Adipocyte (in vitro differentiated cells): Measurements from ENCODE around the gene EPHA4.

Source experiments
- DNase-seq: peaks from one replicate; pipeline ENCODE4 v3.0.0-alpha.2; 2015; ENCODE audit warnings: low read depth
- H3K27me3 ChIP-seq: replicated peaks from 2 replicates; pipeline ENCODE4 v1.7.0; 2013; ENCODE audit warnings: mild to moderate bottlenecking, low read length, moderate library complexity; ENCODE audit not compliant: control insufficient read depth, insufficient read depth
- H3K36me3 ChIP-seq: 2 replicates; pipeline ENCODE4 v1.7.0; 2013; ENCODE audit warnings: low read length, mild to moderate bottlenecking, moderate library complexity; ENCODE audit not compliant: control insufficient read depth, insufficient read depth, severe bottlenecking
- H3K4me1 ChIP-seq: 2 replicates; pipeline ENCODE4 v1.7.0; 2013; ENCODE audit warnings: mild to moderate bottlenecking, low read length, moderate library complexity; ENCODE audit not compliant: control insufficient read depth, insufficient read depth
- H3K4me3 ChIP-seq: 2 replicates; pipeline ENCODE4 v1.7.0; 2013; ENCODE audit warnings: mild to moderate bottlenecking, low read length, moderate library complexity
- H3K9ac ChIP-seq: 2 replicates; pipeline ENCODE4 v1.7.0; 2013; ENCODE audit warnings: mild to moderate bottlenecking, low read length, moderate library complexity
- H3K9me3 ChIP-seq: 2 replicates; pipeline ENCODE4 v1.7.0; 2013; ENCODE audit warnings: mild to moderate bottlenecking, low read length, moderate library complexity; ENCODE audit not compliant: control insufficient read depth

Gene EPHA4

DNA sequence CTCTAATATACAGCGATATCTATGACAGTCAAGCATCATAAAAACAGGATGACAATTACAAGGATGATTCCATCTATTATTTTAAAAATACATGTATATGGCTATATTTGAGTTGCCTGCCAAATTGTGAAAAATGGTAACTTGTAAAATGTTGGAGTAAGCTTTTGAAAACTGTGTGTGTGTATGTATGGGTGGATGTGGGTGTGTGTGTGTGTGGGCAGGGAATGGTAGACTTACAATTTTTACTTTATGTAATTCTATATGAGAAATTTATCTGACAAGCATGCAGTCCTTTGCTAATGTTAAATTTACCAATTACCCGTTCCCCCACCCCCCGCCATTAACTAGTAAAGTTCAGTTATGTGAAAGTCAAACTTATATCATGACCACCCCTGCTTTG lies 14.0 kb downstream of the EPHA4 start:
- H3K9me3 ChIP-seq, result no peaks in the 10 kb centered on the region
- DNase-seq, result no peak
- H3K9ac ChIP-seq, result no peak overlapping the region
- H3K36me3 ChIP-seq, result peaks cover 2% of the 10 kb centered on the region
- H3K4me1 ChIP-seq, result peaks cover 40% of the 10 kb centered on the region
- no peak overlapping the region for H3K4me3 ChIP-seq
- H3K27me3 ChIP-seq, result no peaks in the 10 kb centered on the region

DNA sequence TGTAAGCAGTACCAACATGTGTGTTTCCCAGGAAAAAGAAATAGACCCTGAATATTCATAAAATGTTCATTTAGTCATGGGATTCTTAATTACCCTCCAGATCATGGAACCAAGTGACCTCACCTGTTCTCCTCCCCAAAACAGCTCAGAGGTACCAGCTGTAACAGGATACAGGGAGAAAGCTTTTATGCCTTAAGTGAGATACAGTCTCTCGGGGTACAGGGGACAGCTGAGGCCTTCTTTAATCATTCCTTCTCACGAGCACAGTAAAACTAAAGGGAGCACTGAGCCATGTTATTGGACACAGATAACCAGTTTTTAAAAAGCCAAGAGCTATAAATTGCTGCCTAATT lies 16.6 kb downstream of the EPHA4 start:
- DNase-seq, result no peak
- H3K4me1 ChIP-seq, result peaks cover 26% of the 10 kb centered on the region
- H3K27me3 ChIP-seq, result no peaks in the 10 kb centered on the region
- H3K9ac ChIP-seq, result peak overlapping the region; percentile 38
- no peaks in the 10 kb centered on the region for H3K36me3 ChIP-seq
- H3K4me3 ChIP-seq, result peak overlapping the region; percentile 16
- H3K9me3 ChIP-seq, result no peaks in the 10 kb centered on the region

- Histone ChIP-seq H3K27me3 (no peaks in the 10 kb centered on the region), H3K9ac (peak overlapping the region; percentile 38), H3K4me1 (peaks cover 26% of the 10 kb centered on the region), H3K4me3 (peak overlapping the region; percentile 16), H3K36me3 (no peaks in the 10 kb centered on the region), H3K9me3 (no peaks in the 10 kb centered on the region)
- peak; percentile 41 for DNase-seq
Observed at GRCh38 chr2:221554769-221555493, 17.2 kb downstream of the EPHA4 start.

GRCh38 chr2:221553333-221553732 lies 18.8 kb downstream of the EPHA4 start:
- Histone ChIP-seq H3K9ac (no peak overlapping the region), H3K4me1 (peaks cover 31% of the 10 kb centered on the region), H3K4me3 (no peak overlapping the region), H3K9me3 (no peaks in the 10 kb centered on the region), H3K36me3 (no peaks in the 10 kb centered on the region), H3K27me3 (no peaks in the 10 kb centered on the region)
- no peak for DNase-seq

DNA sequence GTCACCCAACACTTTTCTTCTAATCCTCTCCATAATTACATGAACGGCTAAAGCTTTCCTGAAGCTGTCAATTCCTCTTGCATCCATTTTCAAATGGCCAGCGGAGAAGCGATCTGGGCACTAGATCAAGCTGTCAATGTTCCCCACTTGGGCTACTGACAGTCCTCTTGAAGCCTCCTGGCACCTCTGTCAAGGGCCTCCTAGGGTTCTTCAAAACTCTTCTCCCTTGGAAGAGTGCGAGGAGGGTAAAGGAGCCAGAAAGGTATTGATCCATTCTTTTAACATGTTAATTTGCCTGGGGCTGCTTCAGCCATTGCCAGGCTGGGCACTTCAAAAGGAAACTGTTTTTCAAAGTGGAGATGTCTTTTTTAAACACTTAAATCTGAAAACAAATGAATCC lies 19.8 kb downstream of the EPHA4 start:
- Histone ChIP-seq H3K36me3 (no peaks in the 10 kb centered on the region), H3K4me3 (no peak overlapping the region), H3K9ac (no peak overlapping the region), H3K27me3 (no peaks in the 10 kb centered on the region), H3K4me1 (peaks cover 31% of the 10 kb centered on the region), H3K9me3 (no peaks in the 10 kb centered on the region)
- no peak for DNase-seq

GRCh38 chr2:221551864-221552263 lies 20.2 kb downstream of the EPHA4 start:
- Histone ChIP-seq H3K27me3 (no peaks in the 10 kb centered on the region), H3K4me1 (peaks cover 31% of the 10 kb centered on the region), H3K36me3 (no peaks in the 10 kb centered on the region), H3K4me3 (no peak overlapping the region), H3K9ac (no peak overlapping the region), H3K9me3 (no peaks in the 10 kb centered on the region)
- no peak for DNase-seq

- Histone ChIP-seq H3K4me3 (no peak overlapping the region), H3K27me3 (no peaks in the 10 kb centered on the region), H3K9ac (no peak overlapping the region), H3K9me3 (no peaks in the 10 kb centered on the region), H3K4me1 (peaks cover 14% of the 10 kb centered on the region), H3K36me3 (no peaks in the 10 kb centered on the region)
- peak; percentile 61 for DNase-seq
Observed at GRCh38 chr2:221549143-221549542, 23.0 kb downstream of the EPHA4 start.

GRCh38 chr2:221546505-221547225 lies 25.4 kb downstream of the EPHA4 start:
- no peaks in the 10 kb centered on the region for H3K9me3 ChIP-seq
- no peaks in the 10 kb centered on the region for H3K36me3 ChIP-seq
- peaks cover 10% of the 10 kb centered on the region for H3K4me1 ChIP-seq
- H3K4me3 ChIP-seq, result no peak overlapping the region
- peak; percentile 22 for DNase-seq
- H3K27me3 ChIP-seq, result no peaks in the 10 kb centered on the region
- H3K9ac ChIP-seq, result no peak overlapping the region

GRCh38 chr2:221541131-221541735 lies 30.9 kb downstream of the EPHA4 start:
- Histone ChIP-seq H3K9ac (no peak overlapping the region), H3K4me1 (peaks cover 16% of the 10 kb centered on the region), H3K9me3 (no peaks in the 10 kb centered on the region), H3K4me3 (no peak overlapping the region), H3K27me3 (no peaks in the 10 kb centered on the region), H3K36me3 (no peaks in the 10 kb centered on the region)
- no peak for DNase-seq

GRCh38 chr2:221539246-221539645 lies 32.9 kb downstream of the EPHA4 start:
- H3K9ac ChIP-seq, result no peak overlapping the region
- no peaks in the 10 kb centered on the region for H3K36me3 ChIP-seq
- no peaks in the 10 kb centered on the region for H3K27me3 ChIP-seq
- no peak for DNase-seq
- no peak overlapping the region for H3K4me3 ChIP-seq
- H3K9me3 ChIP-seq, result no peaks in the 10 kb centered on the region
- H3K4me1 ChIP-seq, result peaks cover 16% of the 10 kb centered on the region

- H3K4me3 ChIP-seq, result no peak overlapping the region
- peaks cover 12% of the 10 kb centered on the region for H3K4me1 ChIP-seq
- H3K27me3 ChIP-seq, result no peaks in the 10 kb centered on the region
- no peak for DNase-seq
- H3K9ac ChIP-seq, result no peak overlapping the region
- H3K36me3 ChIP-seq, result no peaks in the 10 kb centered on the region
- H3K9me3 ChIP-seq, result no peaks in the 10 kb centered on the region
Observed at GRCh38 chr2:221535824-221536223, 36.3 kb downstream of the EPHA4 start.
